B cell (primary cell): Measurements from ENCODE around the gene PLEKHJ1. TPM values are rescaled to one million over a fixed set of nuclear protein-coding genes. Genes with fewer than 3 reads are reported as not detected.

Source experiments
- ATAC-seq: fragments of 200-7000 bp; cut with Tn5 transposase; one replicate; pipeline ENCODE4 v1.10.0; 2021; ENCODE audit warnings: low read depth, mild to moderate bottlenecking, moderate number of reproducible peaks, moderate library complexity
- CTCF ChIA-PET: fragments of 350-600 bp; sonication (Branson Sonifier 250); formaldehyde crosslinking; loops from one replicate; lab custom pipeline; 2021; ENCODE audit warnings: antibody characterized with exemption, inconsistent platforms; lab: Charles Lee
- POLR2A ChIA-PET: fragments of 350-600 bp; sonication (Branson Sonifier 250); formaldehyde crosslinking; loops from one replicate; lab custom pipeline; 2021; ENCODE audit warnings: antibody characterized with exemption; lab: Charles Lee
- DNase-seq: peaks from one replicate; pipeline ENCODE4 v3.0.0; 2013
- H2AFZ ChIP-seq: 2 replicates; pipeline ENCODE4 v1.6.1; 2012; ENCODE audit warnings: mild to moderate bottlenecking, low read depth, low read length; ENCODE audit not compliant: insufficient read depth, poor library complexity, severe bottlenecking
- H3K27ac ChIP-seq, 2 donors: 1 replicate in 1 of 2; 2 replicates in 1 of 2; pipeline ENCODE4 v1.5.1; 2012 to 2013; ENCODE audit warnings: low read length in 2 of 2, mild to moderate bottlenecking in 2 of 2, moderate library complexity in 1 of 2
- H3K27me3 ChIP-seq, 4 experiments: fragments of 200-600 bp in 1 of 4; sonication (generic) in 1 of 4; replicated peaks in 1 of 4; 1 replicate in 2 of 4; 2 replicates in 2 of 4; pipeline versions ENCODE4 v1.6.1 to v1.7.0; 2013 to 2016; ENCODE audit warnings: low read length in 3 of 4, mild to moderate bottlenecking in 2 of 4, mixed read lengths in 1 of 4, moderate library complexity in 1 of 4; ENCODE audit not compliant: insufficient read depth in 4 of 4, control insufficient read depth in 3 of 4; ENCODE audit errors: control extremely low read depth in 1 of 4
- H3K36me3 ChIP-seq, 2 experiments: replicated peaks in 1 of 2; 1 replicate in 1 of 2; 2 replicates in 1 of 2; pipeline versions ENCODE4 v1.6.1 to v1.7.1; 2013; ENCODE audit warnings: low read length in 1 of 2; ENCODE audit not compliant: insufficient read depth in 2 of 2, control insufficient read depth in 1 of 2; ENCODE audit errors: control extremely low read depth in 1 of 2, extremely low read depth in 1 of 2
- H3K4me1 ChIP-seq, 2 donors: fragments of 200-600 bp in 1 of 2; sonication (generic) in 1 of 2; 1 replicate in 1 of 2; 2 replicates in 1 of 2; pipeline versions ENCODE4 v1.5.1 to v1.6.1; 2013 to 2017; ENCODE audit warnings: low read length in 2 of 2; ENCODE audit not compliant: control insufficient read depth in 2 of 2, insufficient read depth in 2 of 2
- H3K4me2 ChIP-seq: replicated peaks from 2 replicates; pipeline ENCODE3; 2012; ENCODE audit warnings: mild to moderate bottlenecking, low read depth, low read length; ENCODE audit not compliant: poor library complexity, severe bottlenecking
- H3K4me3 ChIP-seq, 5 experiments: fragments of 200-600 bp in 1 of 5; sonication (generic) in 1 of 5; 1 replicate in 3 of 5; 2 replicates in 2 of 5; pipeline versions ENCODE4 v1.5.1 to v1.7.0; 2011 to 2016; ENCODE audit warnings: low read length in 4 of 5, mild to moderate bottlenecking in 4 of 5, low read depth in 2 of 5, control low read depth in 1 of 5, moderate library complexity in 1 of 5; ENCODE audit not compliant: insufficient read depth in 1 of 5; ENCODE audit errors: control extremely low read depth in 1 of 5, extremely low read depth in 1 of 5
- H3K79me2 ChIP-seq: fragments of 200-600 bp; sonication (generic); one replicate; pipeline ENCODE4 v1.6.0; 2016; ENCODE audit warnings: low read length; ENCODE audit not compliant: control insufficient read depth, insufficient read depth
- H3K9ac ChIP-seq: fragments of 200-600 bp; sonication (generic); 2 replicates; pipeline ENCODE4 v1.6.1; 2017; ENCODE audit warnings: mild to moderate bottlenecking, low read length, moderate library complexity
- H3K9me3 ChIP-seq, 3 donors: one replicate each; pipeline versions ENCODE4 v1.6.1 to v1.7.1; 2013; ENCODE audit warnings: low read length in 2 of 3; ENCODE audit not compliant: control insufficient read depth in 2 of 3, insufficient read depth in 1 of 3; ENCODE audit errors: control extremely low read depth in 1 of 3
- H4K20me1 ChIP-seq: 2 replicates; pipeline ENCODE4 v1.6.0; 2012; ENCODE audit warnings: mild to moderate bottlenecking, low read length; ENCODE audit not compliant: insufficient read depth, control insufficient read depth, poor library complexity, severe bottlenecking
- H3K27ac Mint-ChIP-seq: one replicate; pipeline ENCODE4 v1.8.0; 2021; ENCODE audit warnings: mixed read lengths
- H3K27me3 Mint-ChIP-seq: one replicate; pipeline ENCODE4 v1.8.0; 2021; ENCODE audit warnings: mixed read lengths
- H3K4me1 Mint-ChIP-seq: one replicate; pipeline ENCODE4 v1.8.0; 2021; ENCODE audit warnings: mixed read lengths
- H3K4me3 Mint-ChIP-seq: one replicate; pipeline ENCODE4 v1.8.0; 2021; ENCODE audit warnings: mixed read lengths
- H3K9me3 Mint-ChIP-seq: one replicate; pipeline ENCODE4 v1.8.0; 2022; ENCODE audit warnings: mixed read lengths; ENCODE audit not compliant: insufficient read depth
- CTCF ChIP-seq: fragments of 200-600 bp; IDR thresholded peaks from one replicate; pipeline ENCODE4 v1.8.0; 2022; ENCODE audit warnings: antibody characterized with exemption, mild to moderate bottlenecking
- EZH2 ChIP-seq: IDR thresholded peaks from 2 replicates; pipeline ENCODE4 v1.6.1; 2012; ENCODE audit warnings: borderline replicate concordance, low read depth, mild to moderate bottlenecking, moderate library complexity, low read length; ENCODE audit not compliant: insufficient read depth, poor library complexity, severe bottlenecking
- WGBS: methylation state at CpG from one replicate; pipeline ENCODE4 v1.1.5; 2013; ENCODE audit warnings: missing lambda C conversion rate; ENCODE audit not compliant: insufficient coverage; 5-methylcytosine and 5-hydroxymethylcytosine counted together
- intact Hi-C: fragments of 100-400 bp; cut with micrococcal nuclease; formaldehyde crosslinking; loops from one replicate; pipeline ENCODE4 v1.10.0; 2022
- polyA plus RNA-seq: library from polyadenylated mRNA; depleted of rRNA; stranded (reverse); fragments of >200 nt; gene quantifications from 2 replicates; pipeline ENCODE4 v1.2.3, GENCODE V29; 2012
- total RNA-seq, 2 donors: library from RNA; stranded (reverse); fragments of 120-200 nt in 1 of 2; gene quantifications; 1 replicate in 1 of 2; 2 replicates in 1 of 2; pipeline versions ENCODE4 v1.2.3 to v1.2.4, GENCODE V29; 2013 to 2022

PLEKHJ1 gene
- total and polyA plus RNA-seq, 2 donors (not counting 1 experiment from before 2014, with no cell fraction given) = 86.7 to 117 TPM

- peak overlapping the region; percentile 88 for H2AFZ ChIP-seq
- peaks cover 89% of the 10 kb centered on the region for H4K20me1 ChIP-seq
- Mint-ChIP-seq H3K27ac (peak overlapping the region; percentile 98), H3K9me3 (no peaks in the 10 kb centered on the region), H3K4me1 (peaks cover 57% of the 10 kb centered on the region), H3K4me3 (peak overlapping the region; percentile 93), H3K27me3 (no peaks in the 10 kb centered on the region)
- POLR2A ChIA-PET = interaction anchor here (0.6 to 2.5 kb wide), 12 partner anchors 8 to 84 kb away, joined by 3 to 10 read pairs (median 4); no protein-coding TSS in a partner anchor
- peak overlapping the region; percentile 86 for H3K4me2 ChIP-seq
- H3K9ac ChIP-seq = peak overlapping the region; percentile 89
- DNase-seq (no peak), ATAC-seq (peak; percentile 4)
- H3K9me3 ChIP-seq = peaks cover 0 to 6% (median 0%) of the 10 kb centered on the region in 3 donors
- CTCF ChIA-PET = interaction anchor here (0.6 to 2.3 kb wide), 18 partner anchors 17 to 211 kb away, joined by 3 to 12 read pairs (median 4); partner anchors contain the start of gene AP3D1
- H3K36me3 ChIP-seq = peaks cover 0 to 42% of the 10 kb centered on the region in 2 experiments
- H3K4me3 ChIP-seq = peak overlapping the region; percentile 19 to 94 (median 70)
- TF ChIP-seq CTCF (no peak), EZH2 (no peak)
- under 1% methylated on average over 48 of the region's 48 CpGs for WGBS
- peak overlapping the region in 1 of 2 donors; percentile 97 for H3K27ac ChIP-seq
- H3K79me2 ChIP-seq = peaks cover 86% of the 10 kb centered on the region
- peaks cover 45 to 56% of the 10 kb centered on the region in 2 donors for H3K4me1 ChIP-seq
- H3K27me3 ChIP-seq = no peaks in the 10 kb centered on the region
- intact Hi-C loops = loop anchor here (1.0 to 2.0 kb wide), 13 partner anchors 11 to 239 kb away; partner anchors contain the start of genes AP3D1, LMNB2 and TIMM13
Observed at GRCh38 chr19:2235381-2236063, 607 bp downstream of the PLEKHJ1 start.

DNA sequence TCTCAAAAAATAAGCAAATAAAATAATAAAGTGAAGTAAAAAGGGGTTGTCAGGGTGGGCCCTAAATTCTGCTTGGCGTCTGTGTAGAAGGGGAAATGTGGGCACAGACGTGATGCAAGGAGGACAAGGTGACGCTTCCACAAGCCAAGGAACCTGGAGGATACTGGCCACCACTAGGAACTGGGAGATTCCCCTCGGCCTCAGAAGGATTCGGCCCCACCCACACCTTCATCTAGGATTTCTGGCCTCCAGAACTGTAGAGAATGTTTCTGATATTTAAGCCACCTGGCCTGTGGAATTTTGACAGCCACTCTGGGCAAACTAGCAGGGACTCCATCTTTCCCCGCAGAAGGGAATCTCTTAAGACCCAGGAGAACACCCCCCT, 1.1 kb downstream of the PLEKHJ1 start:
- Histone ChIP-seq H3K4me3 (peak overlapping the region; percentile 19 to 94 (median 70)), H2AFZ (peak overlapping the region; percentile 88), H3K27ac (peak overlapping the region in 1 of 2 donors; percentile 97), H3K4me1 (peaks cover 39 to 51% of the 10 kb centered on the region in 2 donors), H3K27me3 (no peaks in the 10 kb centered on the region), H3K36me3 (peaks cover 0 to 42% of the 10 kb centered on the region in 2 experiments), H4K20me1 (peaks cover 84% of the 10 kb centered on the region), H3K79me2 (peaks cover 84% of the 10 kb centered on the region), H3K4me2 (peak overlapping the region; percentile 86), H3K9ac (peak overlapping the region; percentile 89), H3K9me3 (peaks cover 0 to 6% (median 0%) of the 10 kb centered on the region in 3 donors)
- H3K27me3 Mint-ChIP-seq = no peaks in the 10 kb centered on the region
- POLR2A ChIA-PET = interaction anchor here (0.9 to 2.5 kb wide), 6 partner anchors 23 to 84 kb away, joined by 3 to 10 read pairs (median 6); no protein-coding TSS in a partner anchor
- no peak for ATAC-seq
- H3K27ac Mint-ChIP-seq = peak overlapping the region; percentile 84
- TF ChIP-seq CTCF (no peak), EZH2 (no peak)
- intact Hi-C loops = no loop called here
- WGBS = 90% methylated on average over 2 of the region's 6 CpGs
- H3K4me1 Mint-ChIP-seq = peaks cover 51% of the 10 kb centered on the region
- no peak for DNase-seq
- H3K4me3 Mint-ChIP-seq = peak overlapping the region; percentile 93
- CTCF ChIA-PET = interaction anchor here (1.1 to 2.3 kb wide), 9 partner anchors 26 to 145 kb away, joined by 3 to 9 read pairs (median 6); partner anchors contain the start of gene AP3D1
- H3K9me3 Mint-ChIP-seq = no peaks in the 10 kb centered on the region
